K562 (cell line): ENCODE measurements around the gene AKT3. TPM values are rescaled to one million over a fixed set of nuclear protein-coding genes. Genes with fewer than 3 reads are reported as not detected.

ENCODE experiments used
- ATAC-seq: fragments of 200-7000 bp; cut with Tn5 transposase; 3 replicates; pipeline ENCODE4 v1.9.1; 2020; ENCODE audit warnings: moderate library complexity
- BruUV-seq: library from RNA; stranded (reverse); fragments of 400-500 nt; replicated peaks from 2 replicates; lab custom pipeline; 2021; lab: Mats Ljungman, UMichigan
- CTCF ChIA-PET: fragments of 300-600 bp; formaldehyde crosslinking; extraction: SDS; loops from one replicate; lab custom pipeline; 2021; ENCODE audit warnings: low intra/inter-chr PET ratio; lab: Yijun Ruan, JAX
- POLR2A ChIA-PET: fragments of 300-600, 350-650 bp; sonication (Branson Sonifier 250); formaldehyde crosslinking; extraction: SDS; loops from one replicate; lab custom pipeline; 2021; ENCODE audit warnings: antibody characterized with exemption, inconsistent platforms; lab: Yijun Ruan, JAX
- DNase-seq, 4 experiments: peaks; one replicate each; pipeline versions ENCODE4 v3.0.0 to v3.0.0-alpha.2; 2011 to 2018; ENCODE audit warnings: low spot score in 3 of 4, mixed read lengths in 3 of 4; ENCODE audit errors: extremely low read depth in 1 of 4
- FAIRE-seq: peaks from 2 replicates; lab custom pipeline; 2011; peaks lifted over from hg19 to GRCh38; lab: Jason Lieb, UNC
- H2AFZ ChIP-seq: 2 replicates; pipeline ENCODE4 v1.6.0; 2011; ENCODE audit warnings: low read depth, low read length, control low read depth, inconsistent platforms
- H3K27ac ChIP-seq: fragments of 200-600 bp; 3 replicates; pipeline ENCODE4 v1.8.0; 2011; ENCODE audit warnings: low read depth, mild to moderate bottlenecking, control low read depth, inconsistent platforms, low read length, moderate library complexity, mixed read lengths; ENCODE audit errors: extremely low read depth
- H3K27me3 ChIP-seq, 2 experiments: fragments of 300-600 bp in 1 of 2; 2 replicates in 1 of 2; 3 replicates in 1 of 2; pipeline versions ENCODE4 v1.6.0 to v1.8.0; 2011; ENCODE audit warnings: inconsistent platforms in 2 of 2, low read length in 2 of 2, mild to moderate bottlenecking in 1 of 2, mixed read lengths in 1 of 2, moderate library complexity in 1 of 2; ENCODE audit not compliant: control insufficient read depth in 2 of 2, insufficient read depth in 2 of 2
- H3K36me3 ChIP-seq: fragments of 300-600 bp; 3 replicates; pipeline ENCODE4 v1.8.0; 2011; ENCODE audit warnings: mild to moderate bottlenecking, low read length, inconsistent platforms; ENCODE audit not compliant: control insufficient read depth, insufficient read depth
- H3K4me1 ChIP-seq, 2 experiments: fragments of 200-600 bp in 1 of 2; replicated peaks in 1 of 2; 2 replicates in 1 of 2; 3 replicates in 1 of 2; pipeline versions ENCODE4 v1.5.1 to v1.8.0; 2011; ENCODE audit warnings: inconsistent platforms in 2 of 2, low read length in 2 of 2, mild to moderate bottlenecking in 1 of 2, mixed read lengths in 1 of 2, moderate library complexity in 1 of 2; ENCODE audit not compliant: control insufficient read depth in 2 of 2, insufficient read depth in 2 of 2
- H3K4me2 ChIP-seq: 2 replicates; pipeline ENCODE4 v1.6.1; 2011; ENCODE audit warnings: low read length, control low read depth, inconsistent platforms, mixed read lengths; ENCODE audit not compliant: insufficient read depth
- H3K4me3 ChIP-seq: fragments of 200-600 bp; sonication (generic), shearing (Covaris generic); 2 replicates; pipeline ENCODE4 v1.5.1; 2016; ENCODE audit warnings: control low read depth, inconsistent platforms
- H3K79me2 ChIP-seq: fragments of 200-600 bp; 3 replicates; pipeline ENCODE4 v1.8.0; 2011; ENCODE audit warnings: low read length, inconsistent platforms; ENCODE audit not compliant: control insufficient read depth, insufficient read depth
- H3K9ac ChIP-seq, 2 experiments: 2 replicates each; pipeline versions ENCODE4 v1.6.0 to v1.6.1; 2011; ENCODE audit warnings: low read depth in 2 of 2, low read length in 2 of 2, control low read depth in 1 of 2, inconsistent platforms in 1 of 2, mild to moderate bottlenecking in 1 of 2, mixed read lengths in 1 of 2; ENCODE audit not compliant: insufficient read depth in 1 of 2
- H3K9me1 ChIP-seq: one replicate; pipeline ENCODE4 v1.6.0; 2011; ENCODE audit warnings: inconsistent platforms, mild to moderate bottlenecking, low read length, moderate library complexity; ENCODE audit not compliant: control insufficient read depth, insufficient read depth
- H3K9me3 ChIP-seq: replicated peaks from 2 replicates; pipeline ENCODE4 v1.5.1; 2011; ENCODE audit warnings: low read depth, low read length, inconsistent platforms; ENCODE audit not compliant: control insufficient read depth, insufficient read depth
- H4K20me1 ChIP-seq: replicated peaks from 2 replicates; pipeline ENCODE4 v1.6.1; 2011; ENCODE audit warnings: low read length, inconsistent platforms, mixed read lengths; ENCODE audit not compliant: control insufficient read depth, insufficient read depth
- ASH1L ChIP-seq: fragments of 450-650 bp; IDR thresholded peaks from 2 replicates; pipeline ENCODE4 v1.6.1; 2018; ENCODE audit warnings: borderline replicate concordance, mild to moderate bottlenecking, low read depth; ENCODE audit not compliant: partially characterized antibody
- ATF4 ChIP-seq: fragments of 450-650 bp; formaldehyde crosslinking; IDR thresholded peaks from 2 replicates; pipeline ENCODE4 v1.4.0; 2022; ENCODE audit warnings: mild to moderate bottlenecking, moderate library complexity
- CBFA2T3 ChIP-seq: fragments of 450-650 bp; IDR thresholded peaks from 2 replicates; pipeline ENCODE4 v1.6.1; 2017
- DACH1 ChIP-seq: fragments of 450-650 bp; IDR thresholded peaks from 2 replicates; pipeline ENCODE4 v1.6.1; 2018; ENCODE audit not compliant: partially characterized antibody
- FOXA3 ChIP-seq, 2 experiments: fragments of 450-650 bp in 1 of 2; sonication (generic) in 1 of 2; formaldehyde crosslinking; IDR thresholded peaks in 1 of 2; conservative IDR thresholded peaks in 1 of 2; 2 replicates each; pipeline versions ENCODE4 v1.4.0 to v1.8.0; 2020 to 2022; ENCODE audit warnings: mild to moderate bottlenecking in 2 of 2, missing genetic modification reagents in 1 of 2
- FOXM1 ChIP-seq, 2 experiments: fragments of 450-650 bp in 1 of 2; sonication (generic) in 1 of 2; formaldehyde crosslinking in 1 of 2; IDR thresholded peaks; 2 replicates each; pipeline versions ENCODE4 v1.6.1 to v1.9.0; 2017 to 2022; ENCODE audit warnings: low read depth in 2 of 2, mild to moderate bottlenecking in 2 of 2, missing genetic modification reagents in 1 of 2, moderate library complexity in 1 of 2
- GATAD2B ChIP-seq: fragments of 450-650 bp; IDR thresholded peaks from 2 replicates; pipeline ENCODE4 v1.6.1; 2017; ENCODE audit warnings: mild to moderate bottlenecking, borderline replicate concordance
- GTF2F1 ChIP-seq: IDR thresholded peaks from 2 replicates; pipeline ENCODE4 v1.6.1; 2011; ENCODE audit warnings: low read depth, low read length, improper control_type of control experiment
- GTF3C2 ChIP-seq: IDR thresholded peaks from 3 replicates; pipeline ENCODE4 v1.6.1; 2011; ENCODE audit warnings: borderline replicate concordance, mild to moderate bottlenecking, moderate library complexity; ENCODE audit not compliant: insufficient read length; ENCODE audit errors: extremely low read depth
- KLF1 ChIP-seq: fragments of 450-650 bp; IDR thresholded peaks from 2 replicates; pipeline ENCODE4 v1.6.1; 2016; ENCODE audit warnings: missing genetic modification characterization, missing compliant biosample characterization
- MEF2D ChIP-seq: conservative IDR thresholded peaks from 2 replicates; pipeline ENCODE4 v1.6.1; 2016; ENCODE audit warnings: low read depth, missing genetic modification characterization, missing compliant biosample characterization
- SAFB2 ChIP-seq: fragments of 200-400 bp; formaldehyde crosslinking; IDR thresholded peaks from 2 replicates; pipeline ENCODE4 v1.6.1; 2018; ENCODE audit warnings: borderline replicate concordance, low read length, low read depth, moderate library complexity; ENCODE audit not compliant: severe bottlenecking
- TCF15 ChIP-seq: fragments of 250-450 bp; sonication (Bioruptor Pico); IDR thresholded peaks from 2 replicates; pipeline ENCODE4 v1.8.0; 2022; ENCODE audit warnings: moderate library complexity, mild to moderate bottlenecking, inconsistent platforms
- ZBTB17 ChIP-seq: fragments of 450-650 bp; formaldehyde crosslinking; IDR thresholded peaks from 2 replicates; pipeline ENCODE4 v1.4.0; 2020; ENCODE audit warnings: mild to moderate bottlenecking
- ZBTB2 ChIP-seq: fragments of 450-650 bp; IDR thresholded peaks from 2 replicates; pipeline ENCODE4 v1.6.1; 2016; ENCODE audit warnings: antibody characterized with exemption
- ZNF212 ChIP-seq: fragments of 450-650 bp; formaldehyde crosslinking; IDR thresholded peaks from 2 replicates; pipeline ENCODE4 v1.4.0; 2020; ENCODE audit warnings: mild to moderate bottlenecking
- ZNF311 ChIP-seq: fragments of 250-450 bp; sonication (Bioruptor Pico); IDR thresholded peaks from 2 replicates; pipeline ENCODE4 v1.4.0; 2020; ENCODE audit warnings: mild to moderate bottlenecking, moderate library complexity
- ZNF780A ChIP-seq: fragments of 250-450 bp; sonication (Bioruptor Pico); IDR thresholded peaks from 2 replicates; pipeline ENCODE4 v1.5.0; 2021; ENCODE audit warnings: mild to moderate bottlenecking
- WGBS: fragments of 100-300 bp; shearing (Covaris generic); methylation state at CpG from one replicate; pipeline ENCODE4 v1.1.6; 2016; ENCODE audit warnings: low coverage, mixed read lengths; ENCODE audit not compliant: insufficient coverage; ENCODE audit errors: missing lambda C conversion rate; 5-methylcytosine and 5-hydroxymethylcytosine counted together
- in situ Hi-C: fragments of 300-500 bp; cut with MboI; formaldehyde crosslinking; loops from 4 replicates; pipeline ENCODE4 v1.15.0; 2018; ENCODE audit warnings: inconsistent platforms, mixed read lengths
- intact Hi-C: fragments of 100-400 bp; cut with micrococcal nuclease; formaldehyde crosslinking; loops from 2 replicates; pipeline ENCODE4 v1.14.2; 2022
- polyA plus RNA-seq, 8 experiments: library from polyadenylated mRNA; depleted of rRNA in 4 of 8; stranded (reverse) in 5 of 8; unstranded in 3 of 8; fragments of >200 nt; fragmentation: Nextera tagmentation in 2 of 8; fragmentation: Illumina TruSeq in 1 of 8; extraction: Ambion mirVana in 2 of 8; extraction: Trizol in 1 of 8; gene quantifications; 2 replicates each; pipeline versions ENCODE4 v1.2.1 to v1.2.3, GENCODE V29; 2011 to 2014; ENCODE audit warnings: inconsistent platforms in 1 of 8, missing spikeins in 1 of 8
- total RNA-seq, 7 experiments: library from RNA; depleted of rRNA in 6 of 7; stranded (reverse); fragments of >200 nt in 6 of 7; fragmentation: Illumina TruSeq in 2 of 7; extraction: Trizol in 2 of 7; gene quantifications; 2 replicates each; pipeline versions ENCODE4 v1.2.1 to v1.2.3, GENCODE V29; 2011 to 2021; ENCODE audit warnings: low replicate concordance in 1 of 7

AKT3 gene
- total and polyA plus RNA-seq, 9 of the 15 experiments (the other 6 are each of a cell fraction or from before 2014, with no cell fraction given): 0.04 to 0.54 (median 0.18) TPM; not detected in 1

GRCh38 chr1:243885806-243886205 lies 35.8 kb upstream of the AKT3 start:
- H3K27me3 ChIP-seq: no peaks in the 10 kb centered on the region
- 0% methylated on average over 1 of the region's 1 CpG for WGBS
- no peak for DNase-seq
- no peaks in the 10 kb centered on the region for H4K20me1 ChIP-seq
- POLR2A ChIA-PET: no interaction called here
- no TSS peak for BruUV-seq
- H3K4me3 ChIP-seq: no peak overlapping the region
- in situ Hi-C loops (no loop called here), intact Hi-C loops (no loop called here)
- CTCF ChIA-PET: no interaction called here
- H3K27ac ChIP-seq: no peak overlapping the region
- no peak overlapping the region for H3K4me2 ChIP-seq
- H3K9ac ChIP-seq: no peak overlapping the region
- no peaks in the 10 kb centered on the region; a peak in 1 of 5 replicates for H3K4me1 ChIP-seq
- H3K9me3 ChIP-seq: no peaks in the 10 kb centered on the region
- no peak for ATAC-seq
- H3K79me2 ChIP-seq: no peaks in the 10 kb centered on the region
- no peaks in the 10 kb centered on the region for H3K9me1 ChIP-seq
- no peak for FAIRE-seq
- no peaks in the 10 kb centered on the region for H3K36me3 ChIP-seq
- H2AFZ ChIP-seq: no peak overlapping the region
- no peak for TF ChIP-seq ZNF212
- TF ChIP-seq SAFB2: no peak
- no peak for TF ChIP-seq FOXA3 (CRISPR knock-in tag; conservative IDR thresholded peaks at IDR 0.05 in 1 of 2, IDR thresholded peaks at IDR 0.05 in 1 of 2)
- TF ChIP-seq TCF15 (CRISPR knock-in tag): no peak
- TF ChIP-seq ZNF780A (CRISPR knock-in tag): no peak
- no peak for TF ChIP-seq GTF2F1
- TF ChIP-seq CBFA2T3: no peak
- TF ChIP-seq ATF4 (CRISPR knock-in tag): no peak
- TF ChIP-seq ZNF311: no peak
- no peak for TF ChIP-seq MEF2D (tag)
- TF ChIP-seq GATAD2B: peak; percentile 39; the same call in 1 of the 2 replicates
- no peak for TF ChIP-seq FOXM1 (IDR thresholded peaks at IDR 0.05; ENCODE audit: low read depth)
- TF ChIP-seq FOXM1 (CRISPR knock-in tag; IDR thresholded peaks at IDR 0.05; ENCODE audit: low read depth): no peak
- TF ChIP-seq GTF3C2: no peak
- no peak for TF ChIP-seq ASH1L
- no peak for TF ChIP-seq ZBTB17 (CRISPR knock-in tag)
- 0 out of 2 replicates have a peak, but pooled peaks have one; percentile 34 for TF ChIP-seq ZBTB2
- peak; percentile 94 for TF ChIP-seq DACH1
- no peak for TF ChIP-seq KLF1 (tag)
